Gastrocnemius medialis (tissue), 4 donors: ENCODE results near the gene HES5. TPM values are rescaled to one million over a fixed set of nuclear protein-coding genes. Genes with fewer than 3 reads are reported as not detected.
"Not testable (repeated sequence)": the region's sequence is repeated elsewhere in the genome, so short reads cannot be mapped to it uniquely, and the experiment has no call there.

ENCODE experiments used
- ATAC-seq, 2 donors: fragments of 150-250 bp; one replicate each; pipeline ENCODE4 v1.9.1; 2016
- DNase-seq, 2 donors: peaks; one replicate each; pipeline ENCODE4 v3.0.0-alpha.2; 2019
- H3K27ac ChIP-seq, 4 donors: fragments of 200-600 bp; sonication (generic); 1 replicate in 1 of 4; 2 replicates in 3 of 4; pipeline ENCODE4 v1.5.1; 2016 to 2018; ENCODE audit warnings: mild to moderate bottlenecking in 2 of 4, moderate library complexity in 1 of 4
- H3K27me3 ChIP-seq, 3 donors: fragments of 200-600 bp; sonication (generic) in 2 of 3; 1 replicate in 1 of 3; 2 replicates in 2 of 3; pipeline versions ENCODE4 v1.5.1 to v1.6.0; 2016 to 2019; ENCODE audit warnings: mild to moderate bottlenecking in 1 of 3, moderate library complexity in 1 of 3
- H3K36me3 ChIP-seq, 2 donors: fragments of 200-600 bp; sonication (generic) in 1 of 2; one replicate each; pipeline ENCODE4 v1.5.1; 2017 to 2018
- H3K4me1 ChIP-seq, 2 donors: fragments of 200-600 bp; sonication (generic) in 1 of 2; one replicate each; pipeline ENCODE4 v1.5.1; 2016 to 2017; ENCODE audit warnings: mild to moderate bottlenecking in 2 of 2
- H3K4me3 ChIP-seq, 4 donors: fragments of 200-600 bp; sonication (generic) in 3 of 4; 1 replicate in 1 of 4; 2 replicates in 3 of 4; pipeline ENCODE4 v1.5.1; 2016 to 2019; ENCODE audit warnings: mild to moderate bottlenecking in 2 of 4
- H3K9me3 ChIP-seq, 3 donors: fragments of 200-600 bp; sonication (generic) in 2 of 3; 1 replicate in 1 of 3; 2 replicates in 2 of 3; pipeline ENCODE4 v1.5.1; 2016 to 2019
- POLR2A ChIP-seq, 2 donors: fragments of 450-650 bp; IDR thresholded peaks; one replicate each; pipeline ENCODE4 v1.6.1; 2017; ENCODE audit warnings: antibody characterized with exemption in 2 of 2, mild to moderate bottlenecking in 2 of 2, moderate library complexity in 2 of 2
- in situ Hi-C, 4 donors: fragments of 200-750 bp; cut with MboI; loops; one replicate each; pipeline versions ENCODE4 v1.15.0 to v1.8.0; 2017; ENCODE audit warnings: low sequenced_read_pairs in 4 of 4
- intact Hi-C: fragments of 100-400 bp; cut with DNase I; formaldehyde crosslinking; loops from one replicate; pipeline ENCODE4 v1.15.1; 2023; ENCODE audit warnings: low total_unique reads
- total RNA-seq, 4 donors: library from RNA; depleted of rRNA; stranded (reverse); fragments of >200 nt; gene quantifications; one replicate each; pipeline versions ENCODE4 v1.1.0 to v1.2.3, GENCODE V29; 2016
- TF ChIP-seq, protein P1 (sequence below), 5 experiments: fragments of 450-650 bp in 3 of 5; fragments of 200-600 bp in 2 of 5; sonication (generic) in 2 of 5; IDR thresholded peaks in 4 of 5; conservative IDR thresholded peaks in 1 of 5; 1 replicate in 4 of 5; 2 replicates in 1 of 5; pipeline ENCODE4 v1.5.1; 2016 to 2019; ENCODE audit warnings: antibody characterized with exemption in 5 of 5, mild to moderate bottlenecking in 3 of 5, moderate library complexity in 3 of 5

Gene HES5
- total RNA-seq, 4 donors from 2014 or later: 0.49 TPM; not detected in 3

GRCh38 chr1:2554621-2555387 lies 24.7 kb upstream of the HES5 start:
- no peaks in the 10 kb centered on the region for H3K36me3 ChIP-seq
- H3K4me1 ChIP-seq: peaks cover 7 to 21% of the 10 kb centered on the region in 2 donors
- DNase-seq (no peak), ATAC-seq (no peak)
- peak overlapping the region in 3 of 4 donors; percentile 68 to 96 (median 73) for H3K4me3 ChIP-seq
- peaks cover 0 to 4% (median 0%) of the 10 kb centered on the region in 3 donors for H3K27me3 ChIP-seq
- H3K27ac ChIP-seq: peak overlapping the region; percentile 71 to 87 (median 85)
- no peaks in the 10 kb centered on the region for H3K9me3 ChIP-seq
- TF ChIP-seq POLR2A (IDR thresholded peaks at IDR 0.05): no peak
- TF ChIP-seq, protein P1, sequence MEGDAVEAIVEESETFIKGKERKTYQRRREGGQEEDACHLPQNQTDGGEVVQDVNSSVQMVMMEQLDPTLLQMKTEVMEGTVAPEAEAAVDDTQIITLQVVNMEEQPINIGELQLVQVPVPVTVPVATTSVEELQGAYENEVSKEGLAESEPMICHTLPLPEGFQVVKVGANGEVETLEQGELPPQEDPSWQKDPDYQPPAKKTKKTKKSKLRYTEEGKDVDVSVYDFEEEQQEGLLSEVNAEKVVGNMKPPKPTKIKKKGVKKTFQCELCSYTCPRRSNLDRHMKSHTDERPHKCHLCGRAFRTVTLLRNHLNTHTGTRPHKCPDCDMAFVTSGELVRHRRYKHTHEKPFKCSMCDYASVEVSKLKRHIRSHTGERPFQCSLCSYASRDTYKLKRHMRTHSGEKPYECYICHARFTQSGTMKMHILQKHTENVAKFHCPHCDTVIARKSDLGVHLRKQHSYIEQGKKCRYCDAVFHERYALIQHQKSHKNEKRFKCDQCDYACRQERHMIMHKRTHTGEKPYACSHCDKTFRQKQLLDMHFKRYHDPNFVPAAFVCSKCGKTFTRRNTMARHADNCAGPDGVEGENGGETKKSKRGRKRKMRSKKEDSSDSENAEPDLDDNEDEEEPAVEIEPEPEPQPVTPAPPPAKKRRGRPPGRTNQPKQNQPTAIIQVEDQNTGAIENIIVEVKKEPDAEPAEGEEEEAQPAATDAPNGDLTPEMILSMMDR (IDR thresholded peaks at IDR 0.05 in 4 of 5, conservative IDR thresholded peaks at IDR 0.05 in 1 of 5): peak in 4 of 5 experiments; percentile 3 to 32 (median 29)
- intact Hi-C loops (loop anchor here (10.0 kb wide), 1 partner anchor 90 kb away; no protein-coding TSS in a partner anchor), in situ Hi-C loops (no loop called here)

DNA sequence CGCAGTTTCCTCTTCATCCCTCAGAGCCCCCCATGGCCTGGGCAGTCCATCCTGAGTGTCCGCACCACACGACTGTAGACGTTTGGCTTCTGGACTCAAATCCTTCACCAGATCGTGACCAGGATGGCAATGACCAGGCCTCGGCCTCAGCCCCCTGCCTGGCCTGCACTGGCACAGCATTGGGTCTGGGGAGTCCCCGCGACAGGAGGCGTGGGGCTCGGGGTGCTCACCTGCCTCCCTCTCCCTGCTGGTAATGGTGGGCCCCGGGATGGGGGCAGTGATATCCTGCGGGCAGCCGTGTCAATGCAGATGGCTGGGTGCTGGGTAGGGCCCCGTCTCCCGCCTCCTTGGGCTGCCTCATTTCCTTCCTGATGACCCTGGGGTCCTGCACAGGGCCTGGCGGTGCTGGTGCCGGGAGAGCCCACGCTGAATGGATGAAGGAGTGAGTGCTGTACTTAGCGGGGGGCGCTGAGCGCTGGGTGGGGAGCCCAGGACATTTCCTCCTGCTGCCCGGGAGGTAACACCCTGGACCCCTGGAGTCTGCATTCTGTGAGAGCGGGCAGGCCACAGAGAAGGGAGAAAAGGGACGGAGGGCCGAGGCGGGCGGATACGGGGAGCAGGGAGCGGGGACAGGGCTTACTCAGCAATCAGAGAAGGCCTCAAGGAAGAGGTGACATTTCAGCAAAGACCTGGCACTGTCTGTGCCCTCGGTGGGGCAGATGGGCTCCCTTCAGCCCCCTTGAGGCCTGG lies 24.0 kb upstream of the HES5 start:
- H3K27ac ChIP-seq: no peak overlapping the region
- no peak for TF ChIP-seq POLR2A (IDR thresholded peaks at IDR 0.05)
- TF ChIP-seq, protein P1 (IDR thresholded peaks at IDR 0.05 in 4 of 5, conservative IDR thresholded peaks at IDR 0.05 in 1 of 5): no peak
- H3K4me1 ChIP-seq: peaks cover 10 to 24% of the 10 kb centered on the region in 2 donors
- no peak overlapping the region for H3K4me3 ChIP-seq
- no peaks in the 10 kb centered on the region for H3K9me3 ChIP-seq
- intact Hi-C loops: loop anchor here (10.0 kb wide), 1 partner anchor 91 kb away; no protein-coding TSS in a partner anchor
- DNase-seq (no peak), ATAC-seq (no peak)
- in situ Hi-C loops: no loop called here
- H3K27me3 ChIP-seq: peaks cover 0 to 4% (median 0%) of the 10 kb centered on the region in 3 donors
- H3K36me3 ChIP-seq: no peaks in the 10 kb centered on the region

DNA sequence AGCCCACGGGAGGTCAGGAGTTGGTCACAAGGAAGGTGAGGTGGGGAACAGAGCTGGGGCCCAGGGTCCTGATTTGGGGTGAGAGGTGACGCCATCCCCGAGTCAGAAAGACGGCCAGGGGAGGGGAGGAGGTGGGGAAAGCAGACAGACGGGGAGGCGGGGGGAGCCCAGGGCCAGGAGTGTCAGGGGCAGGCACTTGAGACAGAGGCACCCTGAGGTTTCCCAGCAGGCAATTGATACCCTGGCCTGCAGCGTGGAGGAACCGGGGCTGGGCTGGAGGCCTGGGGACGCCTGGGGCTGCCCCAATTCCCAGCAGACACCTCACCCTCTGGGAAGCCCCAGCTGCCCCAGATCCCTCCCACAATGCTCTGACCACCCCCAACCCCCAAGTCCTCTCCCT lies 23.0 kb upstream of the HES5 start:
- ATAC-seq, DNase-seq, H3K27me3 ChIP-seq, H3K4me3 ChIP-seq, in situ Hi-C loops, H3K36me3 ChIP-seq, H3K9me3 ChIP-seq, H3K27ac ChIP-seq: not testable (repeated sequence)
- intact Hi-C loops: loop anchor here (10.0 kb wide), 1 partner anchor 92 kb away; no protein-coding TSS in a partner anchor
- H3K4me1 ChIP-seq: peaks cover 12 to 31% of the 10 kb centered on the region in 2 donors

DNA sequence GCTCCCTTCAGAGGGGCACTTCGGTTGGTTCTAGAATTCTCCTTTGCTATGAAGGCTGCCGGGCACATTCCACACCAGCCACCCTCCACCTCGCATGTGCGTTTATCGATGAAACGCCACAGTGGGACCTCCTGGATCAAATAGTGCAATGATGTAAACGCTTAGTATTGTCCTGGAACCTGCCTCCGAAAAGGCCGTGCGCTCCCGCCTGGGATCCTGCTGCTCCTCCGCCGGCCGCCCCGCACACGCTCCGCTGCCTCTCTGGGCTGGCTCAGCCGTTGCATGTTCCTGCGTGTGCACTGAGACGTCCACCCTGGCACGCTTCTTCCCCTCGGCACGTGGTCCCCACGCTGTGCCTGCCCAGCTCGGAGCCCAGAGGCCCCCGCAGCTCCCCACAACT lies 22.1 kb upstream of the HES5 start:
- DNase-seq: no peak
- intact Hi-C loops: loop anchor here (10.0 kb wide), 1 partner anchor 93 kb away; no protein-coding TSS in a partner anchor
- H3K27ac ChIP-seq: peak overlapping the region in 3 of 4 donors; percentile 34 to 74 (median 65)
- no peaks in the 10 kb centered on the region for H3K36me3 ChIP-seq
- TF ChIP-seq, protein P1 (IDR thresholded peaks at IDR 0.05 in 4 of 5, conservative IDR thresholded peaks at IDR 0.05 in 1 of 5): no peak
- no peak for TF ChIP-seq POLR2A (IDR thresholded peaks at IDR 0.05)
- H3K27me3 ChIP-seq: peaks cover 2 to 8% (median 2%) of the 10 kb centered on the region in 3 donors
- ATAC-seq: no peak
- H3K9me3 ChIP-seq: no peaks in the 10 kb centered on the region
- peaks cover 13 to 38% of the 10 kb centered on the region in 2 donors for H3K4me1 ChIP-seq
- no peak overlapping the region for H3K4me3 ChIP-seq
- in situ Hi-C loops: no loop called here

DNA sequence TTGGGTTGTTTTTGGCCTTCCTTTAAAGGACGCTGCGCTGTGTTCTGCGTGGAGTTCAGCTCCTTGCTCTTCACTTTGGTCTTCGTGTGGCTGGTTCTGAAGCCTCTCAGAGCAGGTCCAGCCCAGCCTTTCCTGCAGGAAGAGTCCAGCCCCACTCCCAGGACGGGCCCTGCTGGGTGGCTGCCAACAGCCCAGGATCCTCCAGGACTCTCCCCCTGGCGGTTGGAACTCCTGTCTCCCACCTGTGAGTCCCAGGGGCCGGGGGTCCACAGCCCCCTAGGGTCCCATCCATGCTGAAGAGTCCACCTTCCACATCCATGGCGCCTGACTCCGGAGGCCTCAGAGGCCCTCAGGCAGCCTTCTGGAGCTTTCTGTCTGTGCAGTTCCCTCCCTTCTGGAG lies 21.5 kb upstream of the HES5 start:
- Histone ChIP-seq H3K4me1 (peaks cover 11 to 38% of the 10 kb centered on the region in 2 donors), H3K4me3 (peak overlapping the region; percentile 15 to 46 (median 24)), H3K27ac (peak overlapping the region; percentile 37 to 74 (median 68)), H3K27me3 (peaks cover 8 to 14% (median 8%) of the 10 kb centered on the region in 3 donors)
- ATAC-seq, H3K9me3 ChIP-seq, in situ Hi-C loops, H3K36me3 ChIP-seq, DNase-seq: not testable (repeated sequence)
- TF ChIP-seq, protein P1 (IDR thresholded peaks at IDR 0.05 in 4 of 5, conservative IDR thresholded peaks at IDR 0.05 in 1 of 5): peak in 1 of 5 experiments; percentile 19
- intact Hi-C loops: loop anchor here (10.0 kb wide), 1 partner anchor 93 kb away; no protein-coding TSS in a partner anchor

DNA sequence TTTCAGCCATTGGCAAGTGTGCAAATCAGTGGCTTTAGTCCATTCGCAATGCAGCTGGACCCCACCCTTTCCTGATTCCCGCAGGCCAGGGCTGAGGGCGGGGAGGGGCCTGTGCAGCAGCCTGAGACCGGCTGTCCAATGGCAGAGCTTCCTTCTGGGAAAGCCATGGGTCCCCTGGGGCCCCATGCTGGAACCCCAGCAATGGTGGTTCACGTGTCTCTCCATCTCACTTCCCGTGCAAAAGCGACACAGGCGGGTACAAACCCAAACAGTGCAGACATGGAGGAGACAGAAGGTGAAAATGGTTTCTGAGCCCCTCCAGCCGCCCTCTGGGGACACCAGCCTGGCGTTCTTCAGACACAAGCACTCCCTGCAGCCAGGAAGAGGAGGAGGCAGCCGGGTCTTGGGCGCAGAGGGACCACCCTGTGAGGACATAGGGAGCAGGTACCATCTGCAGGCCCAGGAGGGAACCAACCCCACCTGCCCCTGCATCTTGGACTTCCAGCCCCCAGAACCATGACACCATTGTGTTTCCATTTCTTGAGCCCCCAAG lies 20.3 kb upstream of the HES5 start:
- peak in 1 of 2 donors; percentile 7 for ATAC-seq
- H3K36me3 ChIP-seq, H3K9me3 ChIP-seq, in situ Hi-C loops, DNase-seq: not testable (repeated sequence)
- H3K4me3 ChIP-seq: peak overlapping the region in 2 of 4 donors; percentile 17 to 57
- intact Hi-C loops: loop anchor here (10.0 kb wide), 1 partner anchor 94 kb away; no protein-coding TSS in a partner anchor
- peaks cover 10 to 19% (median 12%) of the 10 kb centered on the region in 3 donors for H3K27me3 ChIP-seq
- peaks cover 11 to 37% of the 10 kb centered on the region in 2 donors for H3K4me1 ChIP-seq
- H3K27ac ChIP-seq: peak overlapping the region; percentile 22 to 74 (median 68)
